GM19023 (cell line): ENCODE results near the gene BEAN1.
"Not testable (repeated sequence)": the region's sequence is repeated elsewhere in the genome, so short reads cannot be mapped to it uniquely, and the experiment has no call there.

ENCODE experiments used
- ATAC-seq: cut with Tn5 transposase; IDR thresholded peaks from one replicate; pipeline ENCODE4 v1.9.1; 2021; ENCODE audit warnings: mild to moderate bottlenecking, moderate library complexity; ENCODE audit not compliant: unreplicated experiment

Gene BEAN1

DNA sequence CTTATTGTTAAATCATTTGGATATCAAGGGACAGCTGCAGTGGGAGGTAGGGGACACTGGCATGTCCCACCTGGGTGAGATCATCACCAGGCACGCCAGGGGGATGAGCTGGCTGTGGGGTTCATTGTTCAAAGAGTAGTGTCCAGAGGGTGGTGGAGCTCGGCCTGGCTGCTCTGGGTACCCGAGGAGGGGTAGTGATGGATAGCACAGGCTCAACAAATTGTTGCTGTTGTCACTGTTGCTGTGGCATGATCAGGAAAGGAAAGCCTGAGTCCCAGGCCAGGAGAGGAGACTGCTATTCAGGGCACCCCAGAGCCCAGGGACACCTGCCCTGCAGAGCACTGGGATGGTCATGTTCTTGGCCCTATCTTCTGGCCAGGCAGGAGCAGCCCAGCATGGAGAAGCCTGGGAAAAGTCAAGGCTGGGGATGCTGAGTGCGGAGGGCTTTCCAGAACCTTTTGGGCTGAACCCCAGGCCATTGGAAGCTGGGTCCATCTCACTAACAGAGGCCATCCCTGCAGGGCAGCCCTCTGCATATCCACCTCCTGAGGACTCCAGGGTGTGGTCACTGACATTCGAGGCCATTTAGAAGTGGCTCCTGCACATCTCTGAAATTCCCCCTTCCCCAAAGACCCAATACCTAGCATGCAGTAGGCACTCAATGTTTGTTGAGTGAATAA is 12.1 kb downstream of the BEAN1 start:
- no peak for ATAC-seq

DNA sequence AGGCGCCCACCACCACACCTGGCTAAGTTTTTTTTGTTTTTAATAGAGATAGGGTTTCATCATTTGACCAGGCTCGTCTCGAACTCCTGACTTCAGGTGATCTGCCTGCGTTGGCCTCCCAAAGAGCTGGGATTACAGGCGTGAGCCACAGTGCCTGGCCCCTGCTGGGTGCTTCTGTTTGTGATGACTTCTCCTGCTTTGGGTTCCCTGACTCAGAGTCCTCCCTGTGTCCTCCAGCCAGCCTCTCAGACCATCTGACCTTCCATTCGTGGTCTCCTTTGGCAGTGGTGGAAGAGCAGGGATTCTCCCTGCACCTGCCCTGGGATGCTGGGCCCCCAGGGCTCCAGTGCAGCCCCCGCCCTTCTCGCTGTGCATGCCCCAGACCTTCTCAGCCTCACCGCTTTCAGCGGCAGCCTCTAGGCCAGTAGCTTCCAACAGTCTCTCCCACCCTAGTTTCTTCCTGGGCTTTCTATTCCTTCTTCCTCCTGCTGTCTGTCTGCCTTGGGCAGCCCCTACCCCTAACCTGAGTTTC is 13.2 kb downstream of the BEAN1 start:
- no peak for ATAC-seq

DNA sequence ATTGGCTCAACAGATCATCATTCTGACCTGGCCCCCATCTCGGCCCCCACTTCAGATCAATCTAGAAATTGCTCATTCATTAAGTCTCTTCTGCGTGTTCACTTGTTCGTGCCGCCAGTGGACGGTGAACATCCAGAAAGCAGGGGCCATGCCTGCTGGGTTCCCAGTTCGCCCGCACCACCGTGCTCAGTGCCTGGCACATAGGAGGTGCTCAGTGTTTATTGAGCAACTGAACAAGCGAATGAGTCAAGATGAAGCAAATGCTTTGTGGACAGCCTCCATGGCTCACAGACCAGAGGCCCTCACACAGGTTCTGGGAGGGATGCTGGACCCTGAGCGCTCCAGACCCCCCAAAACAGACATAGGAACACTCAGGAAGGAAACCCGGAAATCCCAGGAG is 13.9 kb downstream of the BEAN1 start:
- no peak for ATAC-seq

DNA sequence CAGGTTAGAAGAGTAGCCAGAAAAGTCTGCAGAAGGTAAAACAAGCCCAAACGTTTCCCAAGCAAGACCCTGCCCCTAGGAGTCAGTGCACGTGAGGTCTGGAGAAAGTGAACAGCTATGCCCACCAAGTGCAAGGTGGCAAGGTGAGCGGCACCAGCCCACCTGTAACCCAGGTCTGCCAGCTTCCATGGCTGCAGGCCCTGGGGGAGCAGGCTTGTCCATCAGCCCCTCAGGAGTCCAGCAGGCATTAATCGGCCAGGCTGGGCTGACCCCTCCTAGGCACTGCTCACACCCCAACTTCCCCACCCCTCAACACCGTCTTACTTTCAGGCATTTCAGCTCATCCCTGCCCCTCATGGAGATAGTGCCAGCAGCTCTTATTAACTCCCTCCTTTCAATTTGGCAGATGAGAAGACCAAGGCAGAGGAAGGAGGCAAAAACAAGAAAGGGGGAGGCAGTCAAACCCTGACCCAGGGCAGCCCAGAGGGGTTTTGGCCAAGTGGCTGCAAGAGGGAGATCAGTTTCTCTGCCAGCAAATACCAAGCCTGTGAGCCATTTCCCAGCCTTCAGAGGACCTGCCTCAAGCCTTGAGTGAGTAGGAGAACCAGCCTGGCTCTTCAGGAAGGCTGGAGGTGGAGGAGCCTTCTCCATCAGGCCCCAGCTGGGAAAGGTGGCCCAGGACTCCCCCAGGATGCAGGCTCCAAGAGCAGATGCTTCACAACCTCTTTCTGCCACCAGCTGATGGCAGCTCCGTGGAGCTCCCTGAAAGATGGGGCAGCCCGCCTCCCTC is 14.7 kb downstream of the BEAN1 start:
- ATAC-seq, result no peak

DNA sequence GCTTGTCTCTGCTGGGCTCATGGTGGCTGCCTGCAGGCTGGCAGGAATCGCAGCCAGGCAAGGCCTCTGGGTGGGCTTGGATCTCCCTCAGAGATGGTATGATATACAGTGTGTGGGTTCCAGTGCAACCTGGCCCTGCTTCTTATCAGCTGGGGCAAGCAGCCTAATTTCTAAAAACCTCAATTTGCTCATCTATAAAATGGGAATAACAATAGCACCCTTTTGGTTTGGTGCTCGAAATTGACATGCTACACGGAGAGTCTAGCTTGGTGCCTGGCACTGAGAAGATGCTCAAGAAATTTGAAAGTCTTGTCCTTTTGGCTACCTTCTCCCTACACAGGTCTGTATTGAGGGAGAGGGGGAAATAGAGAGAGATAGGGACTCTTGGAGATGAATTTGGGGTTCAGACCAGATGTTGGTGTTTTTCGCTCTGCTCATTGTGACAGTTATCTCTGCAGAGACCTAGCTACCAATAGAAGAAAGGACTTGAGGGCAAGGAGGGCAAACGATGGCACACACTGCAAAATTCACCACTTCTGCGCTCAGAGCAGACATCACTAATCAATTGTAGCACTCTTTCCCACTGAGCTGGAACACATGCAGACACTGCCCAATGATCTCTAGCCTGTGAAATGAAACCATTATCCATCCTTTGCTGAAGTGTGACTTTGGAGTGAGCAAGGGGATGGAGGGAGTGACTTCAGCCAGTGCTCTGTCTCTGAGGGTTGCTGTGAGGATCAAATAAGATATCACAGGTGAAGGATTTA is 15.6 kb downstream of the BEAN1 start:
- no peak for ATAC-seq

DNA sequence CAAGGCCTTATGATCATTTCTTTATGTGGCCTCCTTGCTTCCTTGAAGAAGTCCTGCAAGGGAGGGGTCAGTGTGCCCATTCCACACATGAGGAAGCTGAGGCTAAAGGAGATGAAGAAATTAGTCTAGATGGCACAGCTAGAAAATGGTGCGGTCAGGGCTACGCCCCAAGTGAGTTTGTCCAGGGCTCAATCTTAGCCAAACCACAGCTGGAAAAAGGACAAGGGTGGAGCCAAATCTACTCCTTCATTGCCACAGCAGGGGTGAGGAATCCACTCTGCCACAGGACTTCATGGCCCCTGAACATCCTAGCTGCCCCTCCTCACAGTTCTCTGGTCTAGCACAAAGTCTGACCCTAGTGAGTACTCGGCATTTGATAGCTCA is 16.2 kb downstream of the BEAN1 start:
- no peak for ATAC-seq

DNA sequence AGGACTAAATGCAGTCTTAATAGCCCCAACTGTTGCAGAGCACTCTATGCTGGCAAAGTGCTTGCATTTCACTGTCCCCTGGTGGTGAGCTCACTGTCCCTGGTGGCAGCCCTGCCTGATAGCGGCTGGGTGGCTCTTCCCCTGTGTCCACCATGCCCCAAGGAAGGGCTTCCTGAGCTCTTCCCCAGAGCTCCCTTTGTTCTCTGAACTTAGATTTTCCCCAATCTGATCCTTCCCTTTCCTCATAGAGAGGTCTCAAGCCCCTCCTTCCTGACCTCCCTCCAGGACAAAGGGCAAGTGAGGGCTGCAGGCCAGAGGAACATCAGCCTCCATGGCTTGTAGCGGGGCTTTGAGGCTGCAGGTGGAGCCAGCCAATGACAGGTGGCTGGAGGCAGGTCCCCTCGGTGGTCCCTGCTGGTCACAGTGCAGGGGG is 17.0 kb downstream of the BEAN1 start:
- ATAC-seq, result no peak

DNA sequence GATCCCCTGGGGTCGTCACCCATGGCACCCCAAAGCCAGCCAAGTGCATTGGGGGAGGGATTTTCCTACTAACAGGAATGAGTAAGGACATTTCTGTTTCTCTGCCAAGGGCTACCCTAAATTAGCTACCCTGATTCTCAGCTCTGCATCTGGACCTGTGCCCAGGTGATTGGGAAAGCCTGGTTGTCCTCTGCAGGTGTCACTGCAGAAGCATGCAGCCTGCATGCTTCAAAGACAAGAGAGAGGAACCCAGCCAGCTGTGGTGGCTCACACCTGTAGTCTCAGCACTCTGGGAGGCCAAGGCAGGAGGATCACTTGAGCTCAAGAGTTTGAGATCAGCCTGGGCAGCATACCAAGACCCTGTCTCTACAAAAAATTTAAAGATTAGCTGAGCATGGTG is 19.6 kb downstream of the BEAN1 start:
- ATAC-seq, result no peak

DNA sequence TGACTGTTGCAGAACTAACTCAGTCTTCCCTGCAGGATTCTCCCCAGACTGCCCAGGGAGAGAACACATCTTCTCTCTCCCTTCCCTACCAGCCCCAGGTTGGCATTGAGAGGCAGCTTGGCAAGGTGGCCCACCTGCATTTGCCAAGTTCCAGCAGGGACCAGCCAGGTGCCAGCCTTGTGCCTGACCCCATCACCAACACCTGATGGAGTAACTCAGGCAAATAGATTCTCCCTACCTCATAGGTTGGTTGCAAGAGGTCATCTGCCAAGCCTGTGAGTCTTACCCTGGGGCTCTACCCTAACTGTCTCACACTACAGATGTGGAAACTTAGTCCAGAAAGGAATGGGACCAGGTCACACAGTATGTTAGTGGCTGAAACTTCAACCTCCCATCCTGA is 20.4 kb downstream of the BEAN1 start:
- ATAC-seq, result no peak

DNA sequence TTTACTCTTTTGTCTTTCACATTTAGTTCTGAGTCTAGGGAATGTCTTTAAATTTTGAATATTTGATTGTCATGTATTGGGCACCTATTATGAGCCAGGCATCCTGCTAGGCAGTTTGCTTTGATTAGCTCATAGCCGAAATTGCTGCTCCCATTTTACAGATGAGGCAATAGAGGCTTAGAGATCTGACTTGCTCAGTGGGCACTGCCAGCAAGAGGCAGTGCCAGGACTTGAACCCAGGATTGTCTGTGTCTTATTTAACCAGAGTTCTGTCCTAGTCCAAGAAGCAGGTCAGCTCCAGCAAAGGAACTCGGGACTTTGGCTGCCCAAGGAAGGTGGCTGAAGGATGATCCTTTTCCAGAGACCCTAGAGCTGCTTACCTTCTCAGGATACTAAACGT is 24.5 kb downstream of the BEAN1 start:
- ATAC-seq, result no peak

DNA sequence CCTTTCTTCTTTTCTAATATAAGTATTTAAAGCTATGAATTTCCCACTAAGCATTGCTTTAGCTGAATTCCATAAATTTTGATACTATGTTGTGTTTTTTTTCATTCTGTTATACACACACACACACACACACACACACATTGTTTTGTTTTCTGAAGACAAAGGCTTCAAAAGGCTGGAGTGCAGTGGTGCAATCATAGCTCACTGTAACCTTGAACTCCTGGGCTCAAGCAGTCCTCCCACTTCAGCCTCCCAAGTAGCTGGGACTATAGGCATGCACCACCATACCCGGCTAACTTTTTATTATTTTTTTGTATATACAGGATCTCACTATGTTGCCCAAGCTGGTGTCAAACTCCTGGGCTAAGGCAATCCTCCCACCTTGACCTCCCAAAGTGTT is 26.1 kb downstream of the BEAN1 start:
- ATAC-seq, result not testable (repeated sequence)

DNA sequence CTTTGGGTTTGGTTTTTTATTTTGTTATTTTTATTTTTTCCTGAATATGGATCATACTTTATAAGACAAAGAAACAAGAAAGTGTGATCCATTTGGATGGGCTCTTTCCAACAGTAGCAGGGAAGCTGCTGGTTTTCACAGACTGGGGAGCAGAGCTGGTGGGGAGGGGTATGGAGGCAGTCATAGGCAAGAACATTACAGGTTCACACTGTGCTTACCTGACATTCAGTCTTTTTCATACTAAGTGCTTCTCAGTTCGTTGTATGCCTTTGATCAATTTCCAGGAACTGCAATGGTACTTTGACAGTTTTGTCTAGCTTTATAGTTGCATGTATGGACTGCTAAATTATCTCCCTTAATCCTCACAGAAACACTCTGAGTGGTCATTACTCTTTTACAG is 27.7 kb downstream of the BEAN1 start:
- ATAC-seq, result no peak

DNA sequence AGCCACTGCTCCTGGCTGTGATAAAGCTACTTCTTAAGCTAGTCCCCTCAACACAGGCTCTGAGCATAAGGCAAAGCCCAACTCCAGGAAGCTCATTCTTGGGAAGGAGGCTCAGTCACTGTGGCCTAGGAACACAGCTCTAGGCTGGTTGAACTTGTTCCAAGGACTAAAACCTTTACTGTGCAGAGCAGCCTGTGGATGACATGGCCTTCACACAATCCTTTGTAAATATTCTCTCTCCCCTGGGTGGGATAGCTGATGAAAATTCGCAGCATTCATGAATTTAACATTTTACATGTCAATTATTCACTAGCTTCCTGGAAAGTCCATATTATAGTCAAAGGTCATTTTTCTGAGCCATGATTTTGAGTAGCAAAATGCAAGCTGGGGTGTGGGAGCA is 28.9 kb downstream of the BEAN1 start:
- ATAC-seq, result no peak

DNA sequence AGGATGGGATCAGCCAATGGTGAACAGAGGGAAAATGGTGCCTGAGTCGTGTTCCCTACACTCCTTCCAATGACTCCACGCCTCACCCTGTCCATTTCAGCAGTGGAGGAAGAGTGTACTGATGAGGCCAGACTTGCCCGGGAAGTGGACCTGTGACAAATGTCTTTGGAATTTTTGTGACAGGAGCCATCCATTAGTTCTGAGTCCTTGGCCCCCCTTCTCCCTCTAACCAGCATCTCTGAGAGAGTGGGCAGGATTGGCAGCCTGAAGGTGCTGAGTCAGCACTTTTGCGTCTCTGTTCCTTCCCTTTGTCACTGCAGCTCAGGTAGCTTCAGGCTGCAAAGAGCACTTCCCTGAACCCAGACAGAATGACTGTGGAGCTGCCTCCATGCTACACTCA is 30.8 kb downstream of the BEAN1 start:
- no peak for ATAC-seq

DNA sequence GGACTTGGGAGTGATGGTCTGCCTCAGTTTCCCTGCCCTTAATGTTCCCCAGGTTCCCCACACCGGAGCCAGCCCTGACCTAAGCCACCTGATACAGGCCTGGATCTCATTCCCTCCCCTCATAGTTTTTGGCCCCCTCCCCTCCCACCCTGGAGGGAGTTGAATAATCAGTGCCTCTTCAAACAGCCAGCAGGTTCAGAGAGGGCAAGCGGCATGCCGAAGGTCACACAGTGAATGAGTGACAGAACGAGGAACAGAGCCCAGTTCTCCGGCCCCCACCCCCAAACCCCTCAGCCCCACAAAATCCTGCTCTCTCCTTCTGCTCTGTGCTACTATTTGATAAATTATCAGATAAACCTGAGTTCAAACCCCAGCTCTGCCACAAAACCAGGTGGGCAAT is 31.2 kb downstream of the BEAN1 start:
- ATAC-seq, result no peak

DNA sequence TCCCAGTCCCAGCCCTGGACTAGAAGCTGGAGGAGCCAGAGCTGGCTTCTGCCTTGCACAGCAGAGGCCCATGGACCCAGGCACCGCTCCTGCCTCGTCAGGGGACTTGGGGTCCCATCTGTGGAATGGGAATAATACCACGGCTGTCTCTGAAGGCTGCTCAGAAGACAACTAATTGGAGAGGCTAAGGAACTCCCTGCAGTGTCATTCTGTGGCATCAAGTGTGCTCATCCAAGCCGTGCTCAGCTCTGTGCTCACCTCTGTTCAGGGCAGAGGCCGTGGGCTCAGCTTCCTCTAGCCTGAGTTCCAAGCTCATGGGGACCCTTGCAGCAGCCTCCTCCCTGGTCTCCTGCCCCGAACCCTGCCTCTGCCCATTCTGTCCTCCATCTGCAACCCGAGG is 31.8 kb downstream of the BEAN1 start:
- no peak for ATAC-seq

DNA sequence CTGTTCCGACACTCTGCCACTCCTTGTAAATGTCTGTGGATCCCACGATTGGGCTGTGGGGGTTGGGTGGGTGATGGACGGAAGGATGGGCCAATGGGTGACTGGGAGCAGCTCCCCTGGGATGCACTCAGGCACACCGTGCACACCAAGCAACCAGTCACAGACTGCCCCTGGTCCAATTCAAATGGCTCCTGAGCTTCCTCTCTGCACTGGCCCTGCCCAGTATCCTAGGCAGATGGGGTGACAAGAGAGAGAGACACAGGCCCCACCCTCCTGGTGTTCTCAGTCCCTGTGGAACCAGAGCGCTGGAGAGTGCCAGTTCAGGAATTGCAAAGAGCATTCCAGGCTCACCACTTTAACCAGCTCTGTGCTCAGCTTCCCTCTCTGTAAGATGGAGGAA is 32.8 kb downstream of the BEAN1 start:
- no peak for ATAC-seq

DNA sequence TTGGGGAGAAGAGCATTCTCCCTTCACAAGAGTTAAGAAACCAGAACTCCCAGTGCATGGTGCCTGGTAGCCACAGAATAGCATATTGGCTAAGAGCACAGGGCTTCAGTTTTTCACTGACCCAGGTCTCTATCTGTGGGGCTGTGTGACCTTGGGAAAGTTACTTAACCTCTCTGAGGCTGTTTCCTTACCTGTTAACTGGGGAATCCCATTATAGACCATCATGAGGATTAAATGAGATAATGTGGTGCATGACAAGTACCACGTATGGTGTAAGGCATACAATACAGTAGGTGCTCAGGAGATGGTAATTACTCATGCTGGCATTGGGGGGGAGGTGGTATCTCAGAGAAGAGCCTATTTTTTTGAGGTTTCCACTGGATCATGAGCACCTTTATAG is 33.6 kb downstream of the BEAN1 start:
- ATAC-seq, result no peak

DNA sequence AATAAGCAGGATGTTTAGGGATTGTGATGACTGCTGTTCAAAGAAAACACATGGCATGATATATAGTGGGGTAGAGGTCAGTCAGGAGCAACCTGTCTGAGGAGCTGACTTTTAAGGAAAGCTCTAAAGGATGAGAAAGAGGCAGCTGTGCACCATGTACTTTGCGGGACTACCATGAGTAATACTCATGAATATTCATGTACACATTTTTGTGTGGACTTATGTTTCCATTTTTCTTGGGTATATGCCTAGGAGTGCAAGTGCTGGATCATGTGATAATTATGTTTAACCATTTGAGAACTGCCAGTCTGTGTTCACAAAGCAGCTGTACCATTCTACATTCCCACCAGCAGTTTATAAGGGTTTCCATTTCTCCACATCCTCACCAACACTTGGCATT is 35.8 kb downstream of the BEAN1 start:
- no peak for ATAC-seq

DNA sequence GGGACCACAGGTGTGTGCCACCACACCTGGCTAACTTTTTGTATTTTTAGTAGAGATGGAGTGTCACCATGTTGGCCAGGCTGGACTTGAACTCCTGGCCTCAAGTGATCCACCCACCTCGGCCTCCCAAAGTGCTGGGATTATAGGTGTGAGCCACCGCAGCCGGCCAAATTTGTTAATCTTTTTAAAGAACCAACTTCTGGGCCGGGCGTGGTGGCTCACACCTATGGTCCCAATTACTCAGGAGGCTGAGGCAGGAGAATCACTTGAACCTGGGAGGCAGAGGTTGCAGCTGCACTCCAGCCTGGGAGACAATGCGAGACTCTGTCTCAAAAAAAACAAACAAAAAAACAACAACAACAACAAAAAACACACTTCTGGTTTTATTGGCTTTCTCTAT is 38.9 kb downstream of the BEAN1 start:
- not testable (repeated sequence) for ATAC-seq

DNA sequence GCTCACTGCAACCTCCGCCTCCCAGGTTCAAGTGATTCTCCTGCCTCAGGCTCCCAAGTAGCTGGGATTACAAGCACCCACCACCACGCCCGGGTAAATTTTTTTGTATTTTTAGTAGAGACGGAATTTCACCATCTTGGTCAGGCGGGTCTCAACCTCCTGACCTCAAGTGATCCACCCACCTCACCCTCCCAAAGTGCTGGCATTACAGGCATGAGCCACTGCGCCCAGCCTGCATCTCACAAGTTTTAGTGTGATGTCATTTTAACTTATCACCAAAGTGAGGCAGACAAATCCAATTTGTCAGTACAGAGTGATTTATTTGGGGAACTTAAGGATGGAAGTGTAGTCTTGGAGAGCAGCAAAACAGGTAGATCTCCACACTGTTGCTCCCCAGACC is 39.5 kb downstream of the BEAN1 start:
- ATAC-seq, result not testable (repeated sequence)

DNA sequence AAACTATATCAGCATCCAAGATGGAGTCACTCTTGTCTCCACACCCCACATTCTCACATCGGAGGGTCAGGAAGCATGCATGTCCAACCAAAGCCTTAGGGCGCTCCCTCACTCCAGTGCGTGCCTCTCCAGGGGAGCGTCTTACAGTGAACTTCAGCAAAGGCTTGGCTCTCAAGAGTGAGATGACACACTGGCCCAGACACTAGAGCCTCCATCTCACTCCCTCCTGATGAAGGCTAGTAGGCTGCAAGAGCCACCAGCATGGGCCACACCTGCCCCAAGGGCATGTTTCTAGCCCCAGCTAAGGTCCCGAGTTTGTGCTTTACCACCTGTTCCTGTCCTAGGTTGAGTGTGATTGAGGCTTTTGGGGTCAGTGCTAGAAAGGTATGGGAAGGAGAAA is 40.5 kb downstream of the BEAN1 start:
- ATAC-seq, result no peak
